Glutamatergic neuron (in vitro differentiated cells): Measurements from ENCODE around the gene ARHGAP32. TPM values are rescaled to one million over a fixed set of nuclear protein-coding genes. Genes with fewer than 3 reads are reported as not detected.

ENCODE experiments used
- DNase-seq: peaks from one replicate; pipeline ENCODE4 v3.0.0; 2022
- H3K27ac Mint-ChIP-seq: one replicate; pipeline ENCODE4 v1.8.0; 2020; ENCODE audit warnings: mild to moderate bottlenecking, mixed read lengths, inconsistent platforms; ENCODE audit not compliant: unreplicated experiment
- H3K27me3 Mint-ChIP-seq: one replicate; pipeline ENCODE4 v1.8.0; 2020; ENCODE audit warnings: mild to moderate bottlenecking, moderate library complexity, mixed read lengths, inconsistent platforms; ENCODE audit not compliant: unreplicated experiment
- H3K36me3 Mint-ChIP-seq: one replicate; pipeline ENCODE4 v1.8.0; 2020; ENCODE audit warnings: mild to moderate bottlenecking, mixed read lengths, inconsistent platforms; ENCODE audit not compliant: unreplicated experiment
- H3K4me1 Mint-ChIP-seq: one replicate; pipeline ENCODE4 v1.8.0; 2020; ENCODE audit warnings: mild to moderate bottlenecking, low read depth, mixed read lengths, inconsistent platforms; ENCODE audit not compliant: unreplicated experiment
- H3K4me3 Mint-ChIP-seq: one replicate; pipeline ENCODE4 v1.8.0; 2020; ENCODE audit warnings: mild to moderate bottlenecking, mixed read lengths, inconsistent platforms; ENCODE audit not compliant: unreplicated experiment
- H3K9me3 Mint-ChIP-seq: one replicate; pipeline ENCODE4 v1.8.0; 2020; ENCODE audit warnings: mild to moderate bottlenecking, moderate library complexity, mixed read lengths, inconsistent platforms; ENCODE audit not compliant: unreplicated experiment
- CTCF ChIP-seq: fragments of 200-600 bp; sonication (generic); IDR thresholded peaks from one replicate; pipeline ENCODE4 v1.5.0; 2021; ENCODE audit not compliant: partially characterized antibody, unreplicated experiment
- long read RNA-seq: library from polyadenylated mRNA; unstranded; transcript quantifications from one replicate; pipeline ENCODE4 v2.0.0, GENCODE V29; 2020; ENCODE audit not compliant: unreplicated experiment
- total RNA-seq: library from RNA; stranded (reverse); fragmentation: NEBNext Ultra II Directional; extraction: Animal tissue kit (Norgen Biotek cat#: 25700); gene quantifications from one replicate; pipeline ENCODE4 v1.2.1, GENCODE V29; 2021; ENCODE audit not compliant: unreplicated experiment

Gene ARHGAP32
- total RNA-seq: 45.3 TPM
- long read RNA-seq, partial matches to known transcripts: 0 of 1 reads
- long read RNA-seq, other reads (novel, unspliced or antisense): 1 of 1 reads

GRCh38 chr11:129192150-129192549 is at the start of gene ARHGAP32:
Gene ARHGAP32 (minus strand): TSS chr11:129192325. CDS start chr11:129192198, 127 bp downstream.
- Mint-ChIP-seq H3K4me3 (no peak within 1 kb of the TSS), H3K4me1 (peaks cover 4% of the 10 kb centered on the region), H3K9me3 (no peaks in the 10 kb centered on the region), H3K36me3 (no peaks in the 10 kb centered on the region), H3K27ac (no peak within 1 kb of the TSS), H3K27me3 (no peaks in the 10 kb centered on the region)
- TF ChIP-seq CTCF: no peak
- DNase-seq: no peak

- no peaks in the 10 kb centered on the region for H3K9me3 Mint-ChIP-seq
- H3K27ac Mint-ChIP-seq: no peak overlapping the region
- H3K4me1 Mint-ChIP-seq: peaks cover 14% of the 10 kb centered on the region
- H3K27me3 Mint-ChIP-seq: peaks cover 2% of the 10 kb centered on the region
- no peak for TF ChIP-seq CTCF
- peaks cover 3% of the 10 kb centered on the region for H3K36me3 Mint-ChIP-seq
- no peak for DNase-seq
- no peak overlapping the region for H3K4me3 Mint-ChIP-seq
Observed at GRCh38 chr11:129239207-129239606, 47.1 kb upstream of the ARHGAP32 start.

GRCh38 chr11:129237880-129238638 is 45.9 kb upstream of the ARHGAP32 start:
- Mint-ChIP-seq H3K9me3 (no peaks in the 10 kb centered on the region), H3K27ac (peak overlapping the region; percentile 87), H3K4me3 (no peak overlapping the region), H3K27me3 (peaks cover 2% of the 10 kb centered on the region), H3K4me1 (peaks cover 14% of the 10 kb centered on the region), H3K36me3 (peaks cover 3% of the 10 kb centered on the region)
- no peak for DNase-seq
- no peak for TF ChIP-seq CTCF

GRCh38 chr11:129237456-129237855 is 45.3 kb upstream of the ARHGAP32 start:
- peak overlapping the region; percentile 87 for H3K27ac Mint-ChIP-seq
- H3K36me3 Mint-ChIP-seq: peaks cover 3% of the 10 kb centered on the region
- H3K4me1 Mint-ChIP-seq: peaks cover 14% of the 10 kb centered on the region
- H3K9me3 Mint-ChIP-seq: no peaks in the 10 kb centered on the region
- TF ChIP-seq CTCF: no peak
- H3K27me3 Mint-ChIP-seq: peaks cover 2% of the 10 kb centered on the region
- DNase-seq: peak; percentile 32
- peak overlapping the region; percentile 49 for H3K4me3 Mint-ChIP-seq

GRCh38 chr11:129236850-129237249 is 44.7 kb upstream of the ARHGAP32 start:
- no peak for DNase-seq
- Mint-ChIP-seq H3K4me1 (peaks cover 14% of the 10 kb centered on the region), H3K4me3 (no peak overlapping the region), H3K27ac (peak overlapping the region; percentile 87), H3K9me3 (no peaks in the 10 kb centered on the region), H3K36me3 (peaks cover 3% of the 10 kb centered on the region), H3K27me3 (peaks cover 2% of the 10 kb centered on the region)
- no peak for TF ChIP-seq CTCF
